ENCODE measurements around the gene DACH1.

- TF ChIP-seq CTCF (conservative IDR thresholded peaks at IDR 0.05; ENCODE audit: low read depth, low read length) (no peak), EZH2phosphoT487 (IDR thresholded peaks at IDR 0.05; ENCODE audit: borderline replicate concordance, low read length) (no peak)
Measured at GRCh38 chr13:71870100-71870499, 3.1 kb upstream of the DACH1 start.

Measured in PC-3 (cell line).